ENCODE data around the gene FRAS1. TPM values are rescaled to one million over a fixed set of nuclear protein-coding genes. Genes with fewer than 3 reads are reported as not detected.
"Not testable (repeated sequence)": the region's sequence is repeated elsewhere in the genome, so short reads cannot be mapped to it uniquely, and the experiment has no call there.

FRAS1 gene
- total and polyA plus RNA-seq, 11 donors = 0.57 to 13.4 (median 3.2) TPM

GRCh38 chr4:78254893-78255292, 197.8 kb downstream of the FRAS1 start:
- TF ChIP-seq POLR2A (IDR thresholded peaks at IDR 0.05) (no peak), CTCF (IDR thresholded peaks at IDR 0.05) (no peak)
- no peak for ATAC-seq

DNA sequence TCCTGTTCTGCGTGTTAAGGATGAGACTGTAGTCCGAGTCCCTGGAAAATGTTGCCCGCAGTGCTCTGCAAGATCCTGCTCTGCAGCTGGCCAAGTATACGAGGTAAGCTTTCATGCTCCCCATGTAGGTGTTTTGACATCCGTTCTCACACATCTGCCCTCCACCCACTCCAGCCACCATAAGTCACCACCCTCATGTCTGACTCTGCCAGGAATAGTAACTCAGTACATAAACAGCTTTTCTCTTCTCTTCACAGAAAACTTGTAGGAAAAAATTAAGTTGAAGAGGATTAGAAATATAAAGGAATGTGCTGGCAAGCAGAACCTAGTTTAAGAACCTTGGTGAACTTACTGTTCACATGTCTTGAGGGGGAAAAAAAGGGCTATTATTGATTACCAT, 207.9 kb downstream of the FRAS1 start:
- no peaks in the 10 kb centered on the region for H3K27me3 ChIP-seq
- DNase-seq (no peak), ATAC-seq (no peak)
- no peak overlapping the region for H3K27ac ChIP-seq
- no peak overlapping the region for H3K4me3 ChIP-seq
- H3K36me3 ChIP-seq = no peaks in the 10 kb centered on the region
- 69 to 77% (median 73%) methylated on average over 5 of the region's 5 CpGs for WGBS, 4 donors
- intact Hi-C loops (cut with DNase I) = no loop called here
- H3K9me3 ChIP-seq = peaks cover 0 to 12% (median 0%) of the 10 kb centered on the region in 12 donors
- no peak for TF ChIP-seq POLR2A (IDR thresholded peaks at IDR 0.05)
- no peak for TF ChIP-seq CTCF (IDR thresholded peaks at IDR 0.05)
- peaks cover 0 to 19% (median 0%) of the 10 kb centered on the region in 12 donors for H3K4me1 ChIP-seq

More at GRCh38 chr4:78254893-78255292, 197.8 kb downstream of the FRAS1 start:
- Histone ChIP-seq H3K36me3 (no peaks in the 10 kb centered on the region), H3K4me1 (no peaks in the 10 kb centered on the region), H3K27me3 (no peaks in the 10 kb centered on the region), H3K9me3 (peaks cover 0 to 11% (median 0%) of the 10 kb centered on the region in 12 donors), H3K4me3 (no peak overlapping the region), H3K27ac (no peak overlapping the region)
- intact Hi-C loops (cut with DNase I) = no loop called here
- WGBS, 4 donors = 56 to 80% (median 71%) methylated on average over 4 of the region's 4 CpGs
- no peak for DNase-seq

DNA sequence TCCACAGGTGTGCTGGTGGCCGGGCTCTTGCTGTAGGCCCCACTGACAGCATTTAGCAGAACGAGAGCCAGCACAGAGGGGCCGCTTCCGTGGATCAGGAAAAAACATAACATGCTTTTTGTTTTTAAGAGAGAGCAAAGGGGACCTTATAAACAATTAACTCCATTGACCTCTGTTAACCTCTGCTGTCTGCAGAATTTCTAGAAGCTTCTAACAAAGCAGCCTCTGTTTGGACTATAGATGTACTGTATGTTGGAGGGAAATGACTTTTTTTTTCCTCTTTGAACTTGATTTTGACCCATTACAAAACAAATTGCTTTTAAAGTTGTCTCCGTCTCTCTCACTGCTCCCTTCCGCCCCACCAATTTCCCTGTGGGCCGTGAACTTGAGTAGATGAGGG, 210.7 kb downstream of the FRAS1 start:
- no peaks in the 10 kb centered on the region for H3K36me3 ChIP-seq
- TF ChIP-seq CTCF (IDR thresholded peaks at IDR 0.05) (no peak), POLR2A (IDR thresholded peaks at IDR 0.05) (no peak)
- no peak overlapping the region for H3K4me3 ChIP-seq
- no peak overlapping the region for H3K27ac ChIP-seq
- no peaks in the 10 kb centered on the region for H3K27me3 ChIP-seq
- no peak for DNase-seq
- peaks cover 0 to 12% (median 0%) of the 10 kb centered on the region in 12 donors for H3K9me3 ChIP-seq
- WGBS, 4 donors = 42 to 72% (median 63%) methylated on average over 6 to 7 of the region's 7 CpGs
- no peak for ATAC-seq
- peaks cover 0 to 22% (median 0%) of the 10 kb centered on the region in 12 donors for H3K4me1 ChIP-seq
- intact Hi-C loops (cut with DNase I) = no loop called here

GRCh38 chr4:78268597-78268996, 211.5 kb downstream of the FRAS1 start:
- no peak overlapping the region for H3K4me3 ChIP-seq
- intact Hi-C loops (cut with DNase I) = no loop called here
- DNase-seq (no peak), ATAC-seq (peak in 2 of 4 donors; percentile 28 to 62)
- WGBS, 4 donors = 38 to 54% (median 49%) methylated on average over 2 of the region's 2 CpGs
- TF ChIP-seq POLR2A (IDR thresholded peaks at IDR 0.05) (no peak), CTCF (IDR thresholded peaks at IDR 0.05) (no peak)
- no peak overlapping the region for H3K27ac ChIP-seq
- peaks cover 0 to 22% (median 0%) of the 10 kb centered on the region in 12 donors for H3K4me1 ChIP-seq
- no peaks in the 10 kb centered on the region for H3K36me3 ChIP-seq
- peaks cover 0 to 12% (median 0%) of the 10 kb centered on the region in 12 donors for H3K9me3 ChIP-seq
- no peaks in the 10 kb centered on the region for H3K27me3 ChIP-seq

DNA sequence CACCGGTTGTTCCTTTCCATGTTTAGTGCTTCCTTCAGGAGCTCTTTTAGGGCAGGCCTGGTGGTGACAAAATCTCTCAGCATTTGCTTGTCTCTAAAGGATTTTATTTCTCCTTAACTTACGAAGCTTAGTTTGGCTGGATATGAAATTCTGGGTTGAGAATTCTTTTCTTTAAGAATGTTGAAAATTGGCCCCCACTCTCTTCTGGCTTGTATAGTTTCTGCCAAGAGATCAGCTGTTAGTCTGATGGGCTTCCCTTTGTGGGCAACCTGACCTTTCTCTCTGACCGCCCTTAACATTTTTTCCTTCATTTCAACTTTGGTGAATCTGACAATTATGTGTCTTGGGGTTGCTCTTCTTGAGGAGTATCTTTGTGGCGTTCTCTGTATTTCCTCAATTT, 218.3 kb downstream of the FRAS1 start:
- WGBS, 4 donors = 82 to 93% (median 91%) methylated on average over 4 of the region's 4 CpGs
- H3K4me3 ChIP-seq; H3K27ac ChIP-seq; H3K27me3 ChIP-seq; ATAC-seq; DNase-seq; intact Hi-C loops (cut with DNase I); H3K4me1 ChIP-seq; H3K9me3 ChIP-seq; H3K36me3 ChIP-seq: not testable (repeated sequence)

Data from heart left ventricle (tissue), 16 donors.